Stimulated activated CD8-positive, alpha-beta memory T cell treated with anti-CD3 and anti-CD28 coated beads, Interleukin-12 subunit alpha, Interleukin-12 subunit beta, amount 100 ng/mL, for 1 hour (primary cell): Measurements from ENCODE around the gene AMDHD1.
"Not testable (repeated sequence)": the region's sequence is repeated elsewhere in the genome, so short reads cannot be mapped to it uniquely, and the experiment has no call there.

Experiments used
- DNase-seq: peaks from one replicate; pipeline ENCODE4 v3.0.0-alpha.2; 2020; ENCODE audit warnings: low read depth

The AMDHD1 gene

DNA sequence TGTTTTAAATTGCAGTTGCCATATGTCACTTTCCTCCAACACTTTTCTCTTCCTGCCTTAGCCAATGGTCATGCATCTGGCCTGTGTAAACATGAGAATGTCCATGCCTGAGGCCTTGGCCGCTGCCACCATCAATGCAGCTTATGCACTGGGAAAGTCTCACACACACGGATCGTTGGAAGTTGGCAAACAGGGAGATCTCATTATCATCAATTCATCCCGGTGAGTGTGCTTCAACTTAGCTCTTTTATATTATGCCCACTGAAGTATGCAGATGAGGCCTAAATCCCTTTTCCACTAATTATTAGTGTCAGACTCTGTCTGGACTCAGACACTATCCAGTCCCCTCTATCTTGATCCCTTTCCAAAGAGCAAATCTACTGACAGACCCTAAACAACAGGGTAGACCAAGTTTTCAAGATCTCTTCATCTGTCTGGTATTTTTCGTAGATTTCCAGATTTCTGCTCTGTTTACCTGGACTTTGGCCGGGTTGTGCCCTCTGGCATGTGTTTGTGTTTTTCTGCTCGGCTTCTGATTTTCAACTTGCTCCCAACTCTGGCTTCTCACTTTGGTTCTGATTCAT is 23.2 kb downstream of the AMDHD1 start:
- DNase-seq, result no peak

DNA sequence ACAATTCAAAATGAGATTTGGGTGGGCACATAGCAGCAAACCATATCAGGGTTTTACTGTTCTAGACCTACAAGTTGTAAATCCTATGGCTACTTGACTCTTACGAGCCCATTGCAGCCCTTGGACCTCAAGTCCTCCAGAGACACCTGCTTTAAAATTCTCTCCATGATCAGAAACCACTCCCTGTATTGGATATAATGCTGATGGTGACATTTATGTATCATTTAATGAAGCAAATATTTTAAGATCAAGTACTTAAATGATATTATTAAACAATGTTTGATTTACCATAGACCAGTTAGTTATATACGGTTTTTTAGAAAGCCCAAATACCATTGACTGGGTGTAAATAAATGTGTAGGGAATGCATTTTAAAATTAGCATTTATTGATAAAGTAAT is 24.2 kb downstream of the AMDHD1 start:
- DNase-seq, result no peak

DNA sequence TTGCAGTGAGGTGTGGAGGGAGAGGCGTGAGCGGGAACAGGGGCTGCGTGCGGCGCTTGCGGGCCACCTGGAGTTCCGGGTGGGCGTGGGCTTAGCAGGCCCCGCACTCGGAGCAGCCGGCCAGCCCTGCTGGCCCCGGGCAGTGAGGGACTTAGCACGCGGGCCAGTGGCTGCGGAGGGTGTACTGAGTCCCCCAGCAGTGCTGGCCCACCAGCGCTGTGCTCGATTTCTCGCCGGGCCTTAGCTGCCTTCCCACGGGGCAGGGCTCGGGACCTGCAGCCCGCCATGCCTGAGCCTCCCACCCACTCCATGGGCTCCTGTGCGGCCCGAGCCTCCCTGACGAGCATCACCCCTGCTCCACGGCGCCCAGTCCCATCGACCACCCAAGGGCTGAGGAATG is 26.0 kb downstream of the AMDHD1 start:
- not testable (repeated sequence) for DNase-seq

DNA sequence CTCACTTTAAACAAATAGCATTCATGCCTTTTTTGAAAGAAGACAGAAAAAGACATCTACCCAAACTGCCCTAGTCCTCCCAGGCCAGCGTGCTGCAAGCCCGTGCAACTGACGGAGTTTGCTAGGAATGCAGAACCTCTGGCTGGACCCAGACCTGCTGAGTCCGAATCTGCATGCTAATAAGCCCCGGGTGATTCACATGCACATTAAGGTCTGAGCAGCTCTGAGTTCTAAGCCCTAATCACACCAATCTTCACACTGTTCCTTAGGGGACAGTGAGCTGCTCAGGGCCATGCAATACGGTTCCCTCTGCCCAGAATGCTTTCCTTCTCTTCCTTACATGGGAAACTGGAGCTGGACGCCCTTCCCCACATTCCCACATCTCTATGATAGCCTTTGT is 27.8 kb downstream of the AMDHD1 start:
- no peak for DNase-seq

DNA sequence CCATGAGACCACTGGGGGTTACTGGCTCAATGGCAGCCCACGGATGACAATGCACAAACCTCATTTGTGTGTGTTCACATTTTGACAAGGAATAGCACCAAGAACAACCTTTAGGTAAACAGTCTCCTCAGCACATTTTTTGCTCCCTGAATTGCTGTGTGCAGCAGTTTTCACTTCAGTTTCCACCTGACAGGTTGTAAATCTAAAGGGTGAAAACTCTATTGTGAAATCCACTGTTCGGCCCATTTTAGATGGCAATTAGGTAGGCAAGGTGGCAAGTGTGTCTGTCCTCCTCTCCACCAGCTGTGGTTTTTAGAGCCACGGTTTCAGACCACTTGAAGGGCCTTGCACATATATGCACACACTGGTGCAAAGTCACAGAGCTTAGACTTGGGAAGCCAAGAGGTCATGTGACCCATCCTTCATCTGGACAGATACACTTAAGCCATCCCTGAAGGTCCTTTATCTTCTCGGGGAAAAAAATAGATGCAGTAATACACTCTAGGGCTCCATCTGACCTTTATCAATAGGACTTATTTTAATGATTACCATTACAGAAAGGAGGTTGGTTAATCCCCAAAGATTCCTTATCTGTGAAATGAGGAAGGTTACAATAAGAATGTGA is 29.8 kb downstream of the AMDHD1 start:
- no peak for DNase-seq

DNA sequence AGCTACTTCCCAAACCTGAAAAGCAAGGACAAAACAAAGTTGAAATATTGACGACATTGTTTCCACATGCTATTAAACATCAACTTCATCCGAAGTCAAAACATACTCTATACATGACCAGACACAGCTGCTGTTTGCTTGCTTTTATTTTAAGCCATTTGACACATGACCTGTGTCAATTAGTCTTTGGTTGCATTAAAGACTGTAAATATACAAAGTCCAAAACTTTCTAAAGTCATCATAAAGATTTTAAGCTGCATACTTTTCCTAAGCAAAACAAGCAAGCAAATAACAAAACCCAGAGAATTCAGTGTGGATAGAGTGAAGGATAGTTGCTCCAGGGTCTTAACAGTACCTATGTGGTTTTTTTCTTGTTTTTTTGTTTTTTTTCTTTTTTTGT is 31.2 kb downstream of the AMDHD1 start:
- DNase-seq, result no peak

DNA sequence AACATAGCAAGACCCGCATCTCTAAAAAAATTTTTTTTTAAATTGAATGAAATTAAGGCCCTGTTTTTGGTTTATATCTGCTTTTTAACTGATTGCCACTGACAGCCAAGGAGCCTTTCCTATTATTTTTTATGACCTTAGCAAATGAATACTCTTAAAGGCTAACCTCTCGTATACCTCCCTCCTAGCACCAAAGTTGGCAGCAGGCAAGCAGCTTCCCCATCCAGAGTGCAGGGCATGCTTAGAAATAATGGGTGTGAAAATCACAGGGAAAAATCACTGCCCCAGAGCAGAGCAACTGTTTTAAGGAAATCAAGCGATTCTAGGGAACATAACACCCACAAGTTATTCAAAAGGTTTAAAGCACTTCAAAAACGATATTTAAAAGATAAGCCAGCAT is 32.4 kb downstream of the AMDHD1 start:
- DNase-seq, result no peak

DNA sequence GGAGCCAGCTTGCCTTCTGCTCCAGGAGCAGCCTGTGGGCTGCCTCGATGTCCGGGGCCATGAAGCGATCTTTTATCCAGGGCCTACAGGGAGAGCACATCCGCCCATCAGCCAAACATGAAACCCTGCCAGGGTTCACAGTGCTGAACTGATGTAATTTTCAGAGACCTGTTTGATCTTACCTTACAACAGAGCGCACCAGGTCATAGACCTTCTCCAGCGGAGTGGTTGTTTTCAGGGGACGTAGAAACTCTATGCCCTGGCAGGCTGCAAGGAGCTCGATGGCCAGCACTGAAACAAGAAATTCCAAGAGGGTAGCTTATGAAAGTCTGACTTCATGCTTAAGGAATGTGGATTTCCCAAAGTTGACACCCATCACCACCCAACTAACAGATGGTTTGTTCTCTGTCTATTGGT is 33.3 kb downstream of the AMDHD1 start:
- DNase-seq, result no peak

DNA sequence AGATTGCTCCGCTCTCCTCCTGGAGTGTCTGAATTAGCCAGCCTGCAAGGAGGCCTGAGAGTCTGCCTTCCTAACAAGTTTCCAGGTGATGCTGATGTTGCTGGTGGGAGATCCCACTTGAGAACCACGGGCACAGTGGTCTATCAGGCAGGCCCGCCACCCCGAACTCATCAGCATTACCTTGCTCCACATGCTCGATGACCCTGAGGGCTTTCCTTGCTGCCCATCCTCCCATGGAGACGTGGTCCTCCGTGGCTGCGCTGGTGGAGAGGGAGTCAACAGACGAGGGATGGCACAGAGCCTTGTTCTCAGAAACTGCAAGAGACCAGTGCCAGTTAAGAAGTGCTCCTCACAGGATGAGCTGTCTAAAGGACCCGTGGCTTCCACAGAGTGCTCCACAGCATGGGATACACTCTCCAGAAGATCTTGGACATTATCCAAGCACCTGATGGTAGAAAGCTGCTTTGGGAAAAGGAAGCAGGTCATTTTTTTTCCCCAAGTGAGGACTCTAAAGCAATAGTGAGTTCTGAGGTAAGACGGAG is 34.7 kb downstream of the AMDHD1 start:
- DNase-seq, result no peak

DNA sequence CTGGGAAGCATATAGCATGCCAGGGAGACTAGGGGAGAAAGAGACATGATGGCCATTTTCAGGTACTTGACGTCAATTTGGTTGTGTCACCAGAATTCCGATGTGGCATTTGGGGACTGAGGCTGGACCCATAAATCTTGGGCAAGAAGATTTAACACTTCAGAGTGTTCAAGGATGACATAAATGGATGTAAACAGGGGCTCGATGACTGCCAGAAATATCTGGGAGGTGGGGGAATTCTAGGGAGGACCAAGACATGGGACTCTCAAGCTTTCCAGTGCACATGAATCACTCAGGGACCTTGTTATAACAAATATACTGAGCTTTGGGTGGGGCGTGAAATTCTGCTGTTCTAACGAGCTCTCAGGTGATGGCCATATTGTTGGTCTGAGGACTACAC is 35.2 kb downstream of the AMDHD1 start:
- DNase-seq, result no peak

DNA sequence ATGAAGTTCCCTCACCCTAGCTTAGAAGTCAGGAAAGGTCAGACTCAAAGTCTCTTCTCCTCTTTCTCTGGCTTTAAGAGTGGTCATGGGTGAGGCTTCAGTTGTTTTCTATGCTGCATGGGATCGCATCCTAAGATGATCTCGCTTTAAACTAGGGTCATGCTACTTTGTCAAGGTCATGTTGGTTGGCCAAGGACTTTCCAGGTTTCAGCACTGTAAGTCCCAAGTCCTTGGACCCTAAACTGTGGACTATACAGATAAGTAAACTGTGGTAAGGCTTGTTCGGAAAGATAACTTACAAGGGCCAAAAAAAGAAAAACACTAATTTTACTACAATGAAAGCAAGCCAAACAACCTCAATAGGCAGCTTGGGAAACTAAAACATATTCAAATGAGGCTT is 35.6 kb downstream of the AMDHD1 start:
- no peak for DNase-seq

DNA sequence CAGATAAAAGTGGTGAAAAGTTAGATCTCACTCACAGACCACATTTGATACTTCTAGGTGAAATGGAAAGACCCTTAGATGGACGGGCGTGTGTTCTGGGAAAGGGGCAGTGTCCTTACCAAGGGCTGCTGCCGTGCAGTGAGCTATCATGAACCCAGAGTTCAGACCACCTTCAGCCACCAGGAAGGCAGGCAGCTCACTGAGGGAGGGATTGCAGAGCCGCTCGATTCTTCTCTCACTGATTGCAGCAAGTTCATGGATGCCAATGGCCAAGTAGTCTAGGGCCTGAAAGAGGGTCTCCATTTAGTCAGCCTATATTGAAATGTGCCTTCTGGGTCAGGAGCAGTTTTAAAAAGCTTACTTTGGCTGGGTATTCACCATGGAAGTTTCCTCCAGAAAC is 37.3 kb downstream of the AMDHD1 start:
- DNase-seq, result no peak

DNA sequence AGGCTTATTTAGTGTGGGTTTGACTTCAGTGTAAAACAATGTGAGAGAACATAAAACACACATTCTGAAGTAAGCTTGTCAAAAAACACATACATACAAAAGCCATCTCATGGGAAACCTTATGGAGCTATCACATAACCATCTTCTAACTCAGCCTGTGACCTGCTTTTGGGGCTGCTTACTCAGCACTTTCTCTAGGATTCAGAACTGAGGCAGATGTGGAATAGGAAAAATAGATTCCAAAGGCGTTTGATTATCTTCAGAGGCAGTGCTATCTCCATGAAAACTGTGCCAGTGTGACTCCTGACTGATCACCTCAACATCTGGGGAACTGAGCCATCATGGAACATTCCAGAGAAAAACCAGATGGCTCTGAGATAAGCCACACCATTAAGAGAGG is 39.5 kb downstream of the AMDHD1 start:
- DNase-seq, result no peak

DNA sequence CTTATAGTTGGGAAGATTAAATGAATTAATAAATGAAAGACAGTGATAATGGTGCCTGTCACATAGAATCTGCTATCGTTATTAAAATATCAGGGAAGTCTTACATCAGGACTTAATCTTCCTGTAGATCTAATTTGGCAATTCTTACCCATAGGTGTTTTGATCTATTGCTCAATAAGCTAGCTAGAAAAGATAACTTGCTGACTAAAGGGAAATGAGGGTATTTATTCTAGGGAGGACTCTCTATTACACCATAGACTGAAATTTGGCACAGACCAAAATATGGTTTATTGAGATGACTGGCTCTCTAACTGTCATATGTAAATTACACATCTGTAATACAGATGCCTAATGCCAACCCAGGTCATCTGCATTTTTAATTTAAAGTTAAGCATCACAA is 41.6 kb downstream of the AMDHD1 start:
- DNase-seq, result no peak

DNA sequence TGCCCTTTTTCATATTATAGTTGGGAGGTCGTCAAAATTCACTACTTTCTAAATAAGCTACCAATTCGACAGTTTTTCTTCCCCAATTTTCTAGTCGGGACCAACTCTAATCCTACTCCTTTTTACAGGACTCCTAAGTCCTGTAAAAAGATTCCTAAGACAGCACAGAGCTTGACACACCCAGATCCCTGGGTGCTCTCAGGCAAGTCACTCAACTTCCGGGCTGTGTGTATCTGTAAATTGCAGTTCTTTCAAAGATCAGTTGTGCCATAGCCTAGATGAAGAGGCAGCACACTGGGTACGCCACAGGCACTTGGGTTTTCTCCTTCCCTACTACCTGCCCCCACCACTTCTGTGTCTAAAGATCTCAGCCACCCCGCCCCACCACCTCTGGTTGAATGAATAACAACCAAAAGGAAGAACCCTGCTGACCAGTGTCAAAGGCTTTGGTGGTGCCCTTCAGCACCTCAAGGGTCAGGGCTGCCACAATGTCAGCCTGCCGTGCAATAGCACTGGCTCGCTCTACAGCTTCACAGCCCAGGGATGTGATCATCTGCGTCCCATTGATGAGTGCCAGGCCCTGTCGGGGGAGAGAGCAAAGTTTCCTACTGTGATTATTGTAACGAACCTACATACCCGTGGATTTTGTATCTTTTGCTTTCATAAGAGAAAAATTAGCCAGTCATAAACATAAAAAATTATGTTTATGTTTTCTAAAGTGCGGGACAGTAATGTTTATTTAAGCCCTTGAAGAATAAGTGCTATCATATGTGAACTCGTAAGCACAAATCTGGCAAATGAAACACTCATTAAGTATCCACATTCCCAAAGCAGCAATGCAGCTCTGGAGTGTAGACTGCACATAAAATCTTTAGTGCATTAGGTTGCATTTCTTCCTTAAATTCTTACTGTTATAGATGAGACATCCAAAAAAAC is 43.8 kb downstream of the AMDHD1 start:
- no peak for DNase-seq

DNA sequence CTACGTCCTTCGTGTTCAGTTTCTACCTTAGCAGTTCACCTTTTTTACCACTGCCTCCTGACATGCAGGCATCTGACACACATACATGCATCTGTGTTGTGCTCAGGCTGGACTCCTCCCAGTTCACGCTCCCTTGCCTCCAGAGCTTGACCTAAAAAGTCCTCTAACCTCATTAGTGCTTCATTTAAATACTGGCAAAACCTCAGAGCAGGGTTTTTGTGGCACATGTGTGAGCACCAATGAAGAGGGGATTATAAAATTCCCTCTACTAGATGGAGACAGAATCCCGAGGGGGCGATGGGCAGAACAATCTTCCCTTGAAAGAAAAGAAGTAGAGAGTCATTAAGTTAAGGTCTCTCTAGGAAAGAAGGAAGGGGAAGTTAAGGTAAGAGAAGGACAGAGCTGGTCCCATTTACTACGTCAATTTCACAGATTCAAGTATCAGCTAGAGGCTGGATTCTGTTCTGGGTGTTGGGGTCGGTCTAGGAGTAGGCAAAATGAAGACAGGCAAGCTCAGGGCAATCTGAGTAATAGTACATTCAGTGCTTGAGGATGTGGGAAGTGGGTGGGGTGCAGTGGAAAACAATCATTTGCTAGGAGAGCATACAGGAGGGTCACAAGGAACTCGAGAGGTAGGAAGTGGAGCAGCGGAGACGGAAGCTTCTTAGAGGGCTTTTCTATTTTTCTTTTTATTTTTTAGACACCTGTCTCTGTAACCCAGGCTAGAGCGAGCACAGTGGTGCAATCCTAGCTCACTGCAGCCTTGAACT is 45.6 kb downstream of the AMDHD1 start:
- no peak for DNase-seq

DNA sequence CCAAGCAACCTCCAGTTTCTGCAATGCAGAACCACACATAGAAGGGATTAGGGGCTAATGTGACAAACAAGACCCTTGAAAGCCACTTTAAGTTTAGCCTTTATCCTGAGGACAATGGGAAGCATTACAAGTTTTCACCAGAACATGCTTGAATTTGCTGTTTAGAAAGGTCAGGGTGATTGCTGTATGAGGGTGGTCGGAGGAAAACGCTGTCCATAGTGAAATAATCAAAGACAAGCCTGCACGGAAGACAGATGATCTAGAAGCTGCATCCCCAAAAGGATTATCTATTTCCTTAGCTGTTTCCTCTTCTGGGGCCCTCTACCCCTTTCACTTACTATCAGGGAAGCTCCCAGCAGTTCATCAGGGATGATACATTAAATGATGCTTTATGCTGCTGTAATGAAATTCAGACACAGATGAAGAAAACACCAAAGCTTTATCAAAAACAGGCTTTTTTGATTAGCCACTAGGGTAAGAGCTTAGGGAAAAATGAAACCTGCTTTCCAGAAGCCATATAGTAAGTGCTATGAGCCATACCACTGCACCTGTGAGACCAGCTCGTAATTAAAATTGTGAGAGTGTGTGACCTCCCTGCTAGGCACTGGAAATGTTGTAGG is 46.5 kb downstream of the AMDHD1 start:
- no peak for DNase-seq

DNA sequence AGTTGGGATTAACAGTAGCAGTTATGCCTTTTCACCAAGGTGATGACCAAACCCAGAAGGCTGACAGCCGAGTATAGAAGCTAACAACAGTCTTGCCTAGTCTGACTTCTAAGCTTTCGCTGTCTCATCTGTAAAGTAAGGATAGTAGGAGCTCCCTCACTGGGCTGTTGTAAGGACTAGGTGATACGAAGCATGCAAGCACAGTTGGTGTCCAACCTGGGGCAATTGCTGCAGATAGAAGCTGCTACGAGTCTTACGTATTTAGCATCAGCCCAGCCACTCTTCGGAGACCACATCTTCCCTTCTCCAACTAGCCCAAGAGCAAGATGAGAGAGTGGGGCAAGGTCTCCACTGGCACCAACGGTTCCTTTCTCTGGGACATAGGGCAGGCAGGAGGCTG is 47.0 kb downstream of the AMDHD1 start:
- no peak for DNase-seq

DNA sequence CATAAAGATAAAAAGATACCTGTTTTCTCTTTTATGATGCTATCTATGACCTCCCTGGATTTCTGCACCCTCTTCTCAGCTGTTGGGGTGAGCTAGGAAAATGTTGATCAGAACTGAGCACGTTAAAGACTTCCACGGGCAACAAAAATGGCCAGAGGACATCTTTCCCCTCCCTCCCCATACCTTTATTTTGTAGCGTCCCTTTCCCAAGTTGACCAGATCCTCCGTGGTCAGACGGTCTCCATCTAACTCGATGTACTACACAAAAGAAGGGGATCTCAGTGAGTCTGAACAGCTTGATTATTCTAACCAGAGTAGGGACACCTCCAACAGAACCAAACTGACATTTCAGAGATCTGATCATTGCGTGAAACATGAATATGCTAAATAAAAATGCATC is 50.8 kb downstream of the AMDHD1 start:
- no peak for DNase-seq

DNA sequence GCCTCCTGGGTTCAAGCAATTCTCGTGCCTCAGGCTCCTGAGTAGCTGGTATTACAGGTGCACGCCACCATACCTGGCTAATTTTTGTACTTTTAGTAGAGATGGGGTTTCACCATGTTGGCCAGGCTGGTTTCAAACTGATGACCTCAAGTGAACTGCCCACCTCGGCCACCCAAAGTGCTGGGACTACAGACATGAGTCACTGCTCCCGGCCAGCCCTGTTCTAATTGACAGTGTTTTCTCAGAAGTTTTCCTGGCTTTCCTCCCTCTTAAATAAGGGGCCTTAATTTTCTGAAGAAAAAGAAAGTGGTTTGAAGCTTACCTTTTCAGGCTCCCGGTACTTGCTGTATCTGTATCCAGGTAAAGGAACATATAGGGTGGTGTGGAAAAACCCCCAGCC is 51.3 kb downstream of the AMDHD1 start:
- no peak for DNase-seq

DNA sequence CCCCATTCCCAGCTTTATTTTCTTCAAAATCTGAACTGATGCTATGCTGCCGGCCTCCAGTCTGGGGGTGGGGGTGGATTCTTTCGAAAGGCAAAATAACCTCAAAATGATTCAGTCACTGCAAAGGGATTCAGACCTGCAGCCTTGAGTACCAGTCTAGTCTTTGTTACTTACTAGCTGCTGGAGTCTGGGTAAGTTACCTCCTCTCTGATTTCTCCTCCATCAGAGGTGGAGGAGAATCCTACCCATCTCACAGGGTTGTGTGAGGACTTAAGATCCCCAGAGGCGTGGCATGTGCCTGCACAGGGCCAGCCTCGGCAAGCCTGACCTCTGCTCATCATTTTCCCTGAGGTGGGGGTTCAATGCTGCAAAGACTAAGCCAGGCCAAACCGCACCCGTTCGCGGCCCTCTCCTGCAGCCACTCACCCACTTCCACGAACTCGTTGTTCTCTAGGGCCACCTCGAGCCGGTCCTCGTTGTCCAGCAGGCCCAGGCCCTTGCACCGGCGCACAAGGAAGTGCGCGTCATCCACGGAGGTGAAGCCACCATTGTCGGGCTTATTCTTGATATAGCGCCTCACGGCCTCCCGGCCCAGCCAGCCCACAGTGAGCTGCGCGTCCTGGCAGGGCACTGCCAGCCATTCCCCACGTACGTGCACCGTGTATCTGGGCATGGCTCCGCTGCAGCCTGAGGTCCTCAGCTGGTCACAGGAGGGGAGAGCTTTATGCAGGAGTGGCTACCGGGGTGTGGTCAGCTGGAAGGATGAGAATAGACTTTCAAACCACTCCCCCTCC is 52.3 kb downstream of the AMDHD1 start:
- DNase-seq, result no peak
